Mammary epithelial cell (primary cell): ENCODE measurements around the gene SLC17A7.

Experiments
- CTCF ChIP-seq, 2 donors: IDR thresholded peaks in 1 of 2; conservative IDR thresholded peaks in 1 of 2; 2 replicates each; pipeline ENCODE4 v1.5.1; 2011 to 2012; ENCODE audit warnings: inconsistent platforms in 2 of 2, low read length in 2 of 2, mild to moderate bottlenecking in 2 of 2, control low read depth in 1 of 2, low read depth in 1 of 2; ENCODE audit not compliant: insufficient read depth in 1 of 2; ENCODE audit errors: extremely low read depth in 1 of 2
- EZH2 ChIP-seq: IDR thresholded peaks from 2 replicates; pipeline ENCODE4 v1.6.1; 2012; ENCODE audit warnings: low read length, inconsistent platforms, borderline replicate concordance

GRCh38 chr19:49413348-49413747, 28.0 kb downstream of the SLC17A7 start:
- TF ChIP-seq CTCF (conservative IDR thresholded peaks at IDR 0.05 in 1 of 2, IDR thresholded peaks at IDR 0.05 in 1 of 2; ENCODE audit: extremely low read depth in 1 of 2, insufficient read depth in 1 of 2, low read depth in 1 of 2, low read length in 2 of 2) (no peak), EZH2 (no peak)
